Fibroblast of lung (primary cell): ENCODE results near the gene C8B. TPM values are rescaled to one million over a fixed set of nuclear protein-coding genes. Genes with fewer than 3 reads are reported as not detected.

Experiments
- DNase-seq, 2 donors: peaks; one replicate each; pipeline versions ENCODE4 v3.0.0 to v3.0.0-alpha.2; 2010; ENCODE audit warnings: low read depth in 2 of 2
- H2AFZ ChIP-seq: 2 replicates; pipeline ENCODE4 v1.5.1; 2012; ENCODE audit warnings: low read length, control low read depth, inconsistent platforms
- H3K27ac ChIP-seq: 2 replicates; pipeline ENCODE4 v1.5.1; 2011; ENCODE audit warnings: low read length, control low read depth; ENCODE audit not compliant: insufficient read depth
- H3K27me3 ChIP-seq: 2 replicates; pipeline ENCODE4 v1.5.1; 2011; ENCODE audit warnings: mild to moderate bottlenecking, low read length; ENCODE audit not compliant: control insufficient read depth, insufficient read depth
- H3K36me3 ChIP-seq: 2 replicates; pipeline ENCODE4 v1.5.1; 2011; ENCODE audit warnings: low read length; ENCODE audit not compliant: control insufficient read depth, insufficient read depth
- H3K4me1 ChIP-seq: 2 replicates; pipeline ENCODE4 v1.5.1; 2011; ENCODE audit warnings: low read length; ENCODE audit not compliant: control insufficient read depth, insufficient read depth; ENCODE audit errors: extremely low read depth
- H3K4me2 ChIP-seq: 2 replicates; pipeline ENCODE4 v1.5.1; 2011; ENCODE audit warnings: low read length, control low read depth; ENCODE audit not compliant: insufficient read depth; ENCODE audit errors: extremely low read depth
- H3K4me3 ChIP-seq, 4 experiments: fragments of 200-600 bp in 1 of 4; sonication (generic) in 1 of 4; replicated peaks in 1 of 4; 2 replicates each; pipeline ENCODE4 v1.5.1; 2011 to 2016; ENCODE audit warnings: low read length in 4 of 4, low read depth in 3 of 4, mild to moderate bottlenecking in 3 of 4, control low read depth in 2 of 4, inconsistent platforms in 1 of 4, mixed read lengths in 1 of 4; ENCODE audit not compliant: insufficient read depth in 1 of 4; ENCODE audit errors: control extremely low read depth in 1 of 4
- H3K79me2 ChIP-seq: 2 replicates; pipeline ENCODE4 v1.5.1; 2012; ENCODE audit warnings: mild to moderate bottlenecking, low read length, inconsistent platforms; ENCODE audit not compliant: control insufficient read depth, insufficient read depth
- H3K9ac ChIP-seq: 2 replicates; pipeline ENCODE4 v1.5.1; 2011; ENCODE audit warnings: mild to moderate bottlenecking, low read length, control low read depth; ENCODE audit not compliant: insufficient read depth
- H3K9me3 ChIP-seq: 2 replicates; pipeline ENCODE4 v1.5.1; 2012; ENCODE audit warnings: low read depth, low read length; ENCODE audit not compliant: control insufficient read depth, insufficient read depth
- H4K20me1 ChIP-seq: 2 replicates; pipeline ENCODE4 v1.5.1; 2011; ENCODE audit warnings: low read length; ENCODE audit not compliant: control insufficient read depth, insufficient read depth; ENCODE audit errors: extremely low read depth
- EZH2 ChIP-seq: IDR thresholded peaks from 2 replicates; pipeline ENCODE4 v1.5.1; 2012; ENCODE audit warnings: low read length, control low read depth, mild to moderate bottlenecking; ENCODE audit errors: missing control alignments
- polyA minus RNA-seq: library from RNA; depleted of rRNA, polyadenylated mRNA; stranded (reverse); fragments of >200 nt; gene quantifications from 2 replicates; pipeline ENCODE4 v1.2.3, GENCODE V29; 2011; ENCODE audit warnings: low replicate concordance
- polyA plus RNA-seq, 2 donors: library from polyadenylated mRNA; depleted of rRNA in 1 of 2; stranded (reverse) in 1 of 2; unstranded in 1 of 2; fragments of >200 nt; gene quantifications; 2 replicates each; pipeline ENCODE4 v1.2.1, GENCODE V29; 2011 to 2012; ENCODE audit warnings: missing spikeins in 1 of 2
- total RNA-seq: library from RNA; depleted of rRNA; stranded (reverse); fragments of >200 nt; gene quantifications from 2 replicates; pipeline ENCODE4 v1.2.1, GENCODE V29; 2014
- TF ChIP-seq, protein P1 (sequence below), 2 donors: IDR thresholded peaks in 1 of 2; conservative IDR thresholded peaks in 1 of 2; 1 replicate in 1 of 2; 2 replicates in 1 of 2; pipeline ENCODE4 v1.5.1; 2011 to 2012; ENCODE audit warnings: low read length in 2 of 2, control low read depth in 1 of 2, inconsistent platforms in 1 of 2, low read depth in 1 of 2, mild to moderate bottlenecking in 1 of 2

C8B gene
- total RNA-seq (not detected in 2 replicates), polyA plus RNA-seq (not detected in 2 replicates), polyA minus RNA-seq (not detected in 2 replicates)
- polyA plus RNA-seq (2012): not detected in 2 replicates

- TF ChIP-seq EZH2: no peak
- TF ChIP-seq, protein P1, sequence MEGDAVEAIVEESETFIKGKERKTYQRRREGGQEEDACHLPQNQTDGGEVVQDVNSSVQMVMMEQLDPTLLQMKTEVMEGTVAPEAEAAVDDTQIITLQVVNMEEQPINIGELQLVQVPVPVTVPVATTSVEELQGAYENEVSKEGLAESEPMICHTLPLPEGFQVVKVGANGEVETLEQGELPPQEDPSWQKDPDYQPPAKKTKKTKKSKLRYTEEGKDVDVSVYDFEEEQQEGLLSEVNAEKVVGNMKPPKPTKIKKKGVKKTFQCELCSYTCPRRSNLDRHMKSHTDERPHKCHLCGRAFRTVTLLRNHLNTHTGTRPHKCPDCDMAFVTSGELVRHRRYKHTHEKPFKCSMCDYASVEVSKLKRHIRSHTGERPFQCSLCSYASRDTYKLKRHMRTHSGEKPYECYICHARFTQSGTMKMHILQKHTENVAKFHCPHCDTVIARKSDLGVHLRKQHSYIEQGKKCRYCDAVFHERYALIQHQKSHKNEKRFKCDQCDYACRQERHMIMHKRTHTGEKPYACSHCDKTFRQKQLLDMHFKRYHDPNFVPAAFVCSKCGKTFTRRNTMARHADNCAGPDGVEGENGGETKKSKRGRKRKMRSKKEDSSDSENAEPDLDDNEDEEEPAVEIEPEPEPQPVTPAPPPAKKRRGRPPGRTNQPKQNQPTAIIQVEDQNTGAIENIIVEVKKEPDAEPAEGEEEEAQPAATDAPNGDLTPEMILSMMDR (conservative IDR thresholded peaks at IDR 0.05 in 1 of 2, IDR thresholded peaks at IDR 0.05 in 1 of 2; ENCODE audit: low read depth in 1 of 2, low read length in 2 of 2): no peak
- DNase-seq: no peak
- Histone ChIP-seq H3K79me2 (no peaks in the 10 kb centered on the region), H3K9me3 (no peaks in the 10 kb centered on the region), H2AFZ (no peak within 1 kb of the TSS), H3K36me3 (no peaks in the 10 kb centered on the region), H3K9ac (no peak within 1 kb of the TSS), H3K4me2 (no peak within 1 kb of the TSS), H3K27me3 (no peaks in the 10 kb centered on the region), H3K4me3 (no peak within 1 kb of the TSS), H3K4me1 (no peaks in the 10 kb centered on the region), H3K27ac (no peak within 1 kb of the TSS), H4K20me1 (no peaks in the 10 kb centered on the region)
Measured at GRCh38 chr1:56965916-56966697, at the start of gene C8B. C8B (minus strand) TSS chr1:56966015; CDS start chr1:56965948, 67 bp downstream.

DNA sequence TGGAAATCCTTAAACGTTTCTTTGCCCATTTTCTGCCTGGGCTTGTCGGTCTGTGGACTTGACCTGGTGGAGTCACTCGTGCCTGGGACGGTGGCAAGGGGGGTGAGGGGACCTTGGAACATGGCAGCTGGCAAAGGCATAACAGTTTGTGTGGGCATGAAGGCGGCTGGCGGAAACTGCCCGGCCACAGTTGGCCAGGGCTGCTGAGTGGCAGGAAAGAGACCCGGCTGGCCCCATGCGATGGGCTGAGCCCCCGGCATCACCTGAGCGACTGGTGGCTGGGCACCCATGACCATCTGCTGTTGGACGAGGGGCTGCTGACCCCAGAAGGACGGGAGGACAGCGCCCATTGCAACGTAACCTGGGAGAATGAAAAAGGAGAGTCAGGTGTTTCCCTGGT lies 49.3 kb upstream of the C8B start:
- Histone ChIP-seq H3K9me3 (no peaks in the 10 kb centered on the region), H3K36me3 (no peaks in the 10 kb centered on the region), H3K4me2 (no peak overlapping the region), H3K4me3 (no peak overlapping the region), H3K4me1 (no peaks in the 10 kb centered on the region), H4K20me1 (no peaks in the 10 kb centered on the region), H3K27ac (no peak overlapping the region), H3K79me2 (no peaks in the 10 kb centered on the region), H3K9ac (no peak overlapping the region), H2AFZ (no peak overlapping the region), H3K27me3 (no peaks in the 10 kb centered on the region)
- TF ChIP-seq, protein P1 (conservative IDR thresholded peaks at IDR 0.05 in 1 of 2, IDR thresholded peaks at IDR 0.05 in 1 of 2; ENCODE audit: low read depth in 1 of 2, low read length in 2 of 2): no peak
- DNase-seq: no peak

DNA sequence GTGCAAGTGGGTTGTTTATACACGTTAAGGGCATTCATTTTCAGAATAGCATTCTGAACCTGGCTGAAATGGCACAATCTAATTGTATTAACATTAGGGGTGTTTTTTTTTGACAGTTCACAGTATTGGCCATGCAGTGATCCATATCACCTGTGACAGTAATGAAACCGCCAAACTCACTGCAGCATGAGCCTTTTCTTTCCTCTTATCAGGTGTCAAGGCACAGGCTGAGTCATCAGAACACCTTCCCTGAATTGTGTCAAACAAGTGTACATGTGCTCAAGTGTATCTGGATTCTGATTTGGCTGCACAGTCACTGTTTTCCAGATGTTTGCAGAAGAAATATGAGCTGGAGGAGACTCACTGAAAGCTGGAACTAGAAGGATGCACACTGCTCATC lies 47.7 kb upstream of the C8B start:
- Histone ChIP-seq H3K27ac (no peak overlapping the region), H3K4me2 (no peak overlapping the region), H4K20me1 (no peaks in the 10 kb centered on the region), H3K27me3 (no peaks in the 10 kb centered on the region), H2AFZ (no peak overlapping the region), H3K9ac (no peak overlapping the region), H3K9me3 (no peaks in the 10 kb centered on the region), H3K4me1 (no peaks in the 10 kb centered on the region), H3K79me2 (no peaks in the 10 kb centered on the region), H3K4me3 (no peak overlapping the region), H3K36me3 (no peaks in the 10 kb centered on the region)
- no peak for DNase-seq
- TF ChIP-seq, protein P1 (conservative IDR thresholded peaks at IDR 0.05 in 1 of 2, IDR thresholded peaks at IDR 0.05 in 1 of 2; ENCODE audit: low read depth in 1 of 2, low read length in 2 of 2): no peak
- TF ChIP-seq EZH2: no peak
